GM20431 (cell line): ENCODE measurements around the gene UNC13A.
"Not testable (repeated sequence)": the region's sequence is repeated elsewhere in the genome, so short reads cannot be mapped to it uniquely, and the experiment has no call there.

ENCODE experiments used
- in situ Hi-C: fragments of 300-500 bp; cut with MseI, MboI; formaldehyde crosslinking; loops from one replicate; pipeline ENCODE4 v1.15.0; 2020; ENCODE audit warnings: low sequenced_read_pairs; ENCODE audit not compliant: unreplicated experiment

UNC13A gene

DNA sequence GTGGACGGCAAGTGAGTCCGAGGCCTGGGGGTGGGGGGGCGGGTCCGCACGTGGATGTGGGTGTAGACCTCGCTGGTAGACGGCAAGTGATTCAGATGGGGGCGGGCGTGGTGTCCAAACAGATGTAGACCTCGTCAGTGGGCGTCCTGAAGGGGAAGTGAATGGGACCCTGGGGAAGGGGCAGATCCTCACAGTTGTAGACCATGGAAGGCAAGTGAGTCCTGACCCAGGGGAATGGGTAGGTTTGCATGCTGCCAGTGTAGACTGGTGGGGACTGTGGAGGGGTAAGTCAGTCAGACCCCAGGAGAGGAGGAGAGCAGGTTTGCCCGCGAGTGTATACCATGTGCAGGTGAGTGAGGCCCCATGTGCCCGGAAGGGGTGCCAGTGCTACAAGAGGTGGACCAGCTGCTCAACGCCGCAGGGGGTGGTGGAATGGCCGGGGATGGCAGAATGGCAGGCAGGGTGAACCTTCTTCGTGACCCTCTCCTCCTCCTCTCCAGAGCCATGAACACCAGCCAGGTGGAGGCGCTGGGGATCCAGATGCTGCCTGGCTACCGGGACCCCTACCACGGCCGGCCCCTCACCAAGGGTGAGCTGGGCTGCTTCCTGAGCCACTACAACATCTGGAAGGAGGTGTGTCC is 110.6 kb downstream of the UNC13A start:
- in situ Hi-C loops = no loop called here

DNA sequence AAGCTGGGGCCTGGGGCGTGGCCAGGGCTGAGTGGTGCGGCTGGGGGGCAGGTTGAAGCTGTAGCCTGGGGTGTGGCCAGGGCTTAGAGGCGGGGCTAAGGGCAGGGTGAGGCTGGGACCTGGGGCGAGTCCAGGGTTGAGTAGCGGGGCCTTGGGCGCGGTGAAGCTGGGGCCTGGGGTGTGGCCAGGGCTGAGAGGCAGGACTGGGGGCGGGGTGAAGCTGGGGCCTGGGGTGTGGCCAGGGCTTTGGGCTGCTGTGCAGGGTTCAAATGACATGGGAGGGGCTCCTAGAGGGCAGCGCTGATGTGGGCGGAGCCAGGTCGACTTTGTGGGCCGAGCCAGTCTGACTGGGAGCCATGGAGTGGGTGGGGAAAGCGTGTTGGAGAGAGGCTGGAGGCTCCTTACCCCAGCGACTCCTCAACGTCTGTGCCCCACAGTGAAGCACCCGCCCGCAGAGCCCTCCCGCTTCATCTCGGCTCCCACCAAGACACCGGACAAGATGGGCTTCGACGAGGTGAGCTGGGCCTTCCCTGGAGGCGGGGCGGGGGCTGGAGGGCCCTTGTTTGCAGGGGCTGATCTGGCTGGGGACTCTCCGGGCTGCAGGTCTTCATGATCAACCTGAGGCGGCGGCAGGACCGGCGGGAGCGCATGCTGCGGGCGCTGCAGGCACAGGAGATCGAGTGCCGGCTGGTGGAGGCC is 111.2 kb downstream of the UNC13A start:
- in situ Hi-C loops = no loop called here

DNA sequence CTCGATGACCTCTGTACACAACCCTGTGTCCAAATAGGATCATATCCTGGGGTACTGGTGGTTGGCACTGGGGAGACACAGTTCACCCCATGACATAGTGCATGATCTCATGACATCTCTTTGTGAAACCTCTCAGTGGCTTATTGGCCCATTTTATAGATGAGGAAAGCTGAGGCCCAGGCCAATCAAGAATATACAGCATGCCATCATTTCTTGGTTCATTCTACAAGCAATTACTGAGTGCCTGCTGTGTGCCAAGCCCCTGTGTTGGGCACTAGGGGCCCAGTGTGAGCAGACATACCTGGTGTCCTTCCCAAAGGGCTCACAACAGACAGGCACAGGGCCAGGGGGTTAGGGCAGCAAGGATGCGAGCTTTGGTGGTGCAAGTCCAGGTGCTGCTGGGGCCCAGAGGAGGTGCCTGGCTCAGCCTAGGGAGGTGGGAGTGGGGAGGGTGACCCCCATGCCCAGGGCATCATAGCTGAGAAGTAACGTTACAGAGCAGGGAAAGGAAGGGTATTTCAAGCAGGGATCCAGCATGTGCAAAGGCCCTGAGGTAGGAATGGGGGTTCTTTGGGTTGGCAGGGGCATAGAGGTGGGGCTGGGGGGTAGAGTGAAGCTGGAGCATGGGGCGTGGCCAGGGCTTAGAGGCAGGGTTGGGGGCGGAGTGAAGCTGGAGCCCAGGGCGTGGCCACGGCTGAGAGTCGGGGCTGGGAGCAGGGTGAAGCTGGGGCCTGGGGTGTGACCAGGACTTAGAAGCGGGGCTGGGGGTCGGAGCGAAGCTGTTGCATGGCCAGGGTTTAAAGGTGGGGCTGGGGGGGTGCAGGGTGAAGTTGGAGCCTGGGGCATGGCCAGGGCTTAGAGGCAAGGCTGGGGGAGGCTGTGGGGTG is 112.0 kb downstream of the UNC13A start:
- in situ Hi-C loops = no loop called here

DNA sequence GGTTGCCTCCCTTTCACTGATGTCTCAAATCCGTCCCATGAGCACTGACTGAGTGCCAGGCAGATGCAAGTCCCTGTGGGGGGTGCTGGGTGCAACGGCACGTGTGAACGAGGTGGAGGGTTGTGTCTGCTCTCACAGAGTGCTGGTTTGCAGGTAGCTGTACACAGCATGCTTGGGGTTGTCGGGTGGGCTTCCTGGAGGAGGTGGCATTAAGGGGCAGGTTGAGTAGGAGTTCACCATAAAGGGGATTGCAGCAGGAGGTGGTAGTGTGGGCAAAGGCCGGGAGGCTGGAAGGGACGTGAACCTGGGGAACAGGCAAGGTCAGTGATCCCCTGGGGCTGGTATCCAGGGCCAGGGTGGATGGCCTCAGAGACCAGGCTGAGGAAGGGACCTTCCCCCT is 115.5 kb downstream of the UNC13A start:
- in situ Hi-C loops = no loop called here

DNA sequence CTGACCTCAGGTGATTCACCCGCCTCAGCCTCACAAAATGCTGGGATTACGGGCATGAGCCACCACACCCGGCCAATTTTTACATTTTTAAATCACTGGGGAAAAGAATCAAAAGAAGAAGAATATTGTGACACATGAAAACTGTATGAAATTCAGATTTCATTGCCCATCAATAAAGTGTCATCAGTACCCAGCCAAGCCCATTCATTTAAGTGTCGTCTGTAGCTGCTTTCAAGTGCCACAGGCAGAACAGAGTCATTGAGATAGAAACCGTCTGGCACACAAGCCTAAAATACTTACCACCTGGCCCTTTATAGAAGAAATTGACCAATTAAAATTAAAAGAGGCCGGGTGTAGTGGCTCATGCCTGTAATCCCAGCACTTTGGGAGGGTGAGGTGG is 117.4 kb downstream of the UNC13A start:
- in situ Hi-C loops = no loop called here

DNA sequence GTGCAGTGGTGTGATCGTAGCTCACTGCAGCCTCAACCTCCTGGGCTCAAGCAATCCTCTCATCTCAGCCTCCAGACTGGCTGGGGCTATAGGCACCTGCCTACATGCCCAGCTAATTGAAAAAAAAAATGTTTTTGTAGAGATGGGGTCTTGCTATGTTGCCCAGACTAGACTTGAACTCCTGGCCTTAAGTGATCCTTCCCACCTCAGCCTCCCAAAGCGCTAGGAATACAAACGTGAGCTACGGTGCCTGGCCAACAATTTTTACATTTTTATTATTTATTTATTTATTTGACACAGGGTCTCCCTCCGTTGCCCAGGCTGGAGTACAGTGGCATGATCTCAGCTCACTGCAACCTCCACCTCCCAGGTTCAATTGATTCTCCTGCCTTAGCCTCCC is 117.9 kb downstream of the UNC13A start:
- in situ Hi-C loops = not testable (repeated sequence)

DNA sequence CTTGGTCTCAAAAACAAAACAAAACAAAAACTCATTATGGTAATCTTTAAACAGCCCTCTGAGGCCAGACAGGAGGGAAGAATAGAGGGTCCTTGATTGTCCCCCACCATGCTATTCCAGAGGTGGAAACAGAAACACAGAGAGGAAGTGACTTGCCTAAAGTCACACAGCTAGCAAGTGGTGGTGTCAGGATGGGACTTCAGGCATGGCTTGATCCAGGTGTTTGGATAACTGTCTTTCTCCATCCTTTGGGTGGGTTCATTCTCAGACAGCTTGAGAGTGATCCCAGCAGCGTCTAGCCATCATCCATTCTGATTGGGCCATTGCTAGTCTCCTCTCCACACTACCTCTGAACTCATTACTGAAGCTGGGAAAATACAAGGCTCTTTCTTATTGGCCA is 120.2 kb downstream of the UNC13A start:
- in situ Hi-C loops = no loop called here

DNA sequence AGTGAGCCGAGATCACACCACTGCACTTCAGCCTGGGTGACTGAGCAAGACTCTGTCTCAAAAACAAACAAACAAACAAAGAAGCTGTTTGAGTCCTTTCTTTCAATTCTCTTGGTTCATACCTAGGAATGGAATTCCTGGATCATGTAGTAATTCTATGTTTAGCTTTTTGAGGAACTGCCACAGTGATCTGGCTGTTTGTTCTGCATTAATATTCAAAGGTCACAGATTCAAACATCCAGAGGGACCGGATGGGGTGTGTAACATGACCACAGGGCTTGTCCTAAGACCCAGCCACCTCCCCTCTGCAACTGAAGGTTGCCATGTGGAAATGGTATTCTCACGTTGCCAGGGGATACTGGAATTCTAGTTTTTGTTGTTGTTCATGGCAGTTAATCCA is 122.5 kb downstream of the UNC13A start:
- in situ Hi-C loops = no loop called here

DNA sequence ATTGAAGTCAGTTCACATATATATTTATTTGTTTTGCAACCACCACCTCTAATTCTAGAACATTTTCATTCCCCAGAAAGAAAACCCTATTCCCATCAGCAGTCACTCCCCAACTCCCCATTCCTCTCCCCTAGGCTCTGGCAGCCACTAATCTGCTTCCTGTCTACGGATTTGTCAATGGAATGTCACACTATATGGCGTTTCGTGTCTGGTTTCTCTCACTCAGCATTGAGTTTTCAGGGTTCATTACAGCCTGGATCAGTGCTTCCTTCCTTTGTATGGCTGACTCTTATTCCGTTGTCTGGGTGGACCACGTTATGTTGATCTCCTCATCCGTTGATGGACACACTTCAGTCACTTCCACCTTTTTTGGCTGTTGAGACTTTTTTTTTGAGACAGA is 123.4 kb downstream of the UNC13A start:
- in situ Hi-C loops = no loop called here

DNA sequence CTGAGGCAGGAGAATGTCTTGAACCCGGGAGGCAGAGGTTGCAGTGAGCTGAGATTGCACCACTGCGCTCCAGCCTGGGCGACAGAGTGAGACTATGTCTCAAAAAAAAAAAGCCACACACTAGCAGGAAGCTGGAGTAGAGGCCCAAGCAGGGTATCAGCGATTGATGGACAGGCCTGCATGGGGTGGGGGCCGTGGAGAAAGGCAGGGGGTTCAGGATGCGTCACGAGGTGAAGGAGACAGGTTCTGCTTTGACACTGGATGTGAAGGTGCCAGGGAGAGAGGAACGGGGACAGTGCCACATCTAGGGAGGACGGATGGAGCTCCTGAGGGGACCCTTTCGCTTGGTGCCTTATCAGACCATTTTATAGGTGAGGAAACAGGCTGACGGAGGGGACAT is 125.6 kb downstream of the UNC13A start:
- in situ Hi-C loops = no loop called here

DNA sequence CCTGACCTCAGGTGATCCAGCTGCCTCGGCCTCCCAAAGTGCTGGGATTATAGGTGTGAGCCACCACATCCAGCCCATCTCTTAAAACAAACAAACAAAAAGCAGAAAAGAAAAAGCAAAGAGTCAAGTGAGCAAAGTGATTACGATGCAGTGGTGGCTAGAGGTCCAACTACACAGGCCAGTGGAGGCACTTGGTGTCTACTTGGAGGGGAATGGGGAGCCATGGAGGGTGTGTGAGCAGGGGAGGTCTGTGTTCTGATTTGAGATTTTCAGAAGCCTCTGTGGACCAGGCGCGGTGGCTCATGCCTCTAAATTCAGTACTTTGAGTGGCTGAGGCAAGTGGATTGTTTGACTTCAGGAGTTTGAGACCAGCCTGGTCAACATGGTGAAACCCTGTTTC is 126.1 kb downstream of the UNC13A start:
- in situ Hi-C loops = no loop called here

DNA sequence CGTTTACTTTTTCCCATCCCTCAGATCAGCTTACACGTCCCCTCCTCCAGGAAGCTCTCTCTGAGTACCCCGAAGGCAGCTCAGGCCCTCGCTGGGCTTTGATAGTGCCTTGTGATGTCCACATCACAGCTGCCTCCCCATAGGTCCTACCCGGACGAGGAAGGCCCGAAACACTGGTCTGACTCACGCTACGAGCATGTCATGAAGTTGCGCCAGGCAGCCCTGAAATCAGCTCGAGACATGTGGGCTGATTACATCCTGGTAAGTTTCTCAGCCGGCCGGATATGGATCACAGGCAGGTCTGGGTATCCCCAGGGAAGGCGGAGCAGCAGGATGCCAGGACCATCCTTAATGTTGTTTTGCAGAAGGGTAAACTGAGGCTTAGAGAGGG is 128.0 kb downstream of the UNC13A start:
- in situ Hi-C loops = no loop called here

DNA sequence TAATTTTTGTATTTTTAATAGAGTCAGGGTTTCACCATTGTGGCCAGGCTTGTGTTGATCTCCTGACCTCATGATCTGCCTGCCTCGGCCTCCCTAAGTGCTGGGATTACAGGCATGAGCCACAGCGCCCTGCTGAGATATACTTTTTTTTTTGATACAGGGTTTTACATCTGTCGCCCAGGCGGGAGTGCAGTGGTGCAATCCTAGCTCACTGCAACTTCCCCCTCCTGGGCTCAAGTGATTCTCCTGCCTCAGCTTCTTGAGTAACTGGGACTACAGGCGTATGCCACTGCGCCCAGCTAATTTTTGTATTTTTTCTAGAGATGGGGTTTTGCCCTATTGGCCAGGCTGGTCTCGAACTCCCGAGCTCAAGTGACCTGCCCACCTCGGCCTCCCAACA is 130.7 kb downstream of the UNC13A start:
- in situ Hi-C loops = no loop called here

DNA sequence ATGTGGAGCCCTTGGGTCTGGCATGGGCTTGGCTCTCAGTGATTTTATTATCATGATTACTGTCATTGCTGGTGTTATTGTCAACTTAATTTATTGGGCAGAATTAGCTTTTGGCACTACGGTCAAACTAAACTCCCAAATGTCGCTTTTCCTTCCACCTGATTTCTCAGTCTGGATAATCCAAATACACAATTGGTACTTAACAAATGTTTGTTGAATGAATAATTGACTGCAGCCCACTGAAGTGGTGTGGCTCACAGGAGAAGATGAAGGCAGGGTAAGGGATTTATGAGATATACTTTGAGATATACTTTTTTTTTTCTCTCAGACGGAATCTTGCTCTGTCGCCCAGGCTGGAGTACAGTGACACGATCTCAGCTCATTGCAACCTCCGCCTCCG is 131.2 kb downstream of the UNC13A start:
- in situ Hi-C loops = no loop called here

DNA sequence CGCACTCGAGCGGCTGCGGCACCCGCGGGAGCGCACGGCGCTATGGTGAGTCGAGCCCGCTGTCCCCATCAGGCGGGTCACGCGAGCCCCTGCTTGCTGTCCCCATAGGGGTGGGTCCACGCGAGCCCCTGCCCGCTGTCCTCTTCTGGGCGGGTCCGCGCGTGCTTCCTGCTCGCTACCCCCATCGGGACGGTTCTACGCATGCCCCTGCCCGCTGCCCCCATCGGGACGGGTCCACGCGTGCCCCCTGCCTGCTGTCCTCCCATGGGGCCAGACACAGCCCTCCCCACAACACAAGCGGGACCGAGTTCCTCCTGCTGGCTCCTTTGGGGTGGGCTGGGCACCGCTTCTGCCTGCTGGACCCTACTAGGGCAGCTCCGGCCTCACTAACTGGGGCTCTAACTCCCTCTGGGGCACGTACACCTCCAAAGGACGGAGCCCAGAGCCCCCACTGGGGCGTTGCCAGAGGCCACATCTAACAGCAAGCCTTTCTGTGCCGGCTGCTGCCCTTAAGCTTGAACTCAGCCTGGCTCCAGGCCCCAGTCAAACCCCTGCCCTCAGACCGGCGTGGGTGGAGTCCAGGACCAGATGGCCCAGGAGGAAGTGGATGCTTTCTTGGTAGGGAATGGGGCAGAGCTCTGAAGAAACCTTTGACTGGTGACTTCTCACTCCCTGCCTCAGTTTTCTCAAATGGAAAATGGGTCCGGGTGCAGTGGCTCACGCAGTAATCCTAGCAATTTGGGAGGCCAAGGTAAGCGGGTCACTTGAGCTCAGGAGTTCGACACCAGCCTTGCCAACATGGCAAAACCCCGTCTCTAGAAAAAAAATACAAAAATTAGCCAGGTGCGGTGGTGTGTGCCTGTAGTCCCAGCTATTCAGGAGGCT is 132.0 kb downstream of the UNC13A start:
- in situ Hi-C loops = no loop called here

DNA sequence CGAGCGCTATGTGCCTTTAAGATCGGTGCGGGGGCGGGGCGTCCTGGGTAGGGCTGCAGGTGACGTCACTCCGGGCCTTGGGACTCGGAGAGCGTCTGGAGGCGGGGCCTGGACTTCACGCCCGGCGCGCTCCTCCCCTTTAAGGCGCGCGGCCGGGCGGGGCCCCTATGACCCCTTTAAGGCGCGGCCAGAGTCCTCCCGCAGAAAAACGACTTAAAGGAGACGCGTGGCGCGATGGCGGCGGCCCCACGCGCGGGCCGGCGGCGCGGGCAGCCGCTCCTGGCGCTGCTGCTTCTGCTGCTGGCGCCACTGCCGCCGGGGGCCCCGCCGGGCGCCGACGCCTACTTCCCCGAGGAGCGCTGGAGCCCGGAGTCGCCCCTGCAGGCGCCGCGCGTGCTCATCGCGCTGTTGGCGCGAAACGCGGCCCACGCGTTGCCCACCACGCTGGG is 132.7 kb downstream of the UNC13A start, which contains the start of gene COLGALT1:
TSS of gene COLGALT1 (plus strand) at position 170 of the 449 bp plus-strand sequence. CDS start at position 235, 65 bp downstream.
- in situ Hi-C loops = no loop called here

DNA sequence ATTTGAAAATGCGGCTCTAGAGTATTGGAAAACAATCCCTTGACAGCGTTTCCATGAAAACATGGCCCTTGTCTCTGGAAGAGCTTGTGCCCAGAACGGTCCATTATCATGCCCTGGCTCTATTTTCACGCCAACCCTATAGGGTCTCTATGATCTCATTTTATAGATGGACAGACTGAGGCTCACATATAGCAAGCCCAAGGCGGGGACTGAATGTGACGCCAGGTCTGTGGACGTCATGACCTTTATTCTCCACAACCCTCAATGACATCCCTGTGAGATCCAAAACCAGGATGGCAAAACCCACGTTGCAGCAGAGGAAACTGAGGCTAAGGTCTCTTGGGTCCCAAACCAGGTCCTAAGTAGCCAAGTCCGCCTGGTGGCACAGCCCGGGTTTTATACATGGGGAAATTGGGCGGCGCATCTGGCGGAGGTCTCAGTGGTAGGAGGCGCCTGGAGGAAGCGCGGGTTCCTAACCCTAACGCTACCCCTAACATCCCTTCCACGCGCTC is 133.1 kb downstream of the UNC13A start:
- in situ Hi-C loops = no loop called here

DNA sequence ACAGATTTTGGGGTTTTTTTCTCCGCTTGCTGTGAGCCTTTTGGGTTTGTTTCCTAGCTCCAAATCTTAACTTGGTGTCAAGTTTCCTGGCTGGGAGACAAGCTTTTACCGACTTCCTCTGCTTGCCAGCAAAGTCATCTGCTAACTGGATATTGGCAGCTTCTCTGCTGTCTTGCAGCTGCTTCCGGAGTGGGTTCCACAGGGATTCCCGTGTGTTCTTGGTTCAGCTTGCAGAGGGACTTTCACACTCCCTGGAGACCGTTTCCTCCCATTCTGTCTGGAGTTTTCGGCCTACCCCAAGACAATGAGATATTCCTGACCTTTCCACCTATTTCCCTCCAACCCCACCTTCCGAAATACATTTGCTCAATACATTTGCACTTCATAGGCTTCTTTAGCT is 134.9 kb downstream of the UNC13A start:
- in situ Hi-C loops = no loop called here

DNA sequence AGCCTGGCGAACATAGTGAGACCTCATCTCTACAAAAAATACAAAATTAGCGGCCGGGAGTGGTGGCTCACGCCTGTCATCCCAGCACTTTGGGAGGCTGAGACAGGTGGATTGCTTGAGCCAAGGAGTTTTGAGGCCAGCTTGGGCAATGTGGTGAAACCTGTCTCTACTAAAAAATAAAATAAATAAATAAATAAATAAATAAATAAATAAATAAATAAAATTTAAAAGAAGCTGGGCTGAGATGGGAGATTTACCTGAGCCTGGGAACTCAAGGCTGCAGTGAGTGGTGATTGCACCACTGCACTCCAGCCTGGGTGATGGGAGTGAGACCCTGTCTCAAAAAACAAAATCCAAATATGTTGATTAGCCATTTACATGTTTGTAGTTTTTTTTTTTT is 135.4 kb downstream of the UNC13A start:
- in situ Hi-C loops = not testable (repeated sequence)
